Retinal pigment epithelial cell (primary cell): Measurements from ENCODE around the gene SLC35F1.

Experiments
- DNase-seq: peaks from one replicate; pipeline ENCODE4 v3.0.0-alpha.2; 2010; ENCODE audit warnings: low read depth
- H3K4me3 ChIP-seq: 2 replicates; pipeline ENCODE4 v1.5.1; 2011; ENCODE audit warnings: mild to moderate bottlenecking, low read length, control low read depth, moderate library complexity
- CTCF ChIP-seq: conservative IDR thresholded peaks from 2 replicates; pipeline ENCODE4 v1.5.1; 2011; ENCODE audit warnings: low read depth, low read length, control low read depth, inconsistent platforms

The SLC35F1 gene

DNA sequence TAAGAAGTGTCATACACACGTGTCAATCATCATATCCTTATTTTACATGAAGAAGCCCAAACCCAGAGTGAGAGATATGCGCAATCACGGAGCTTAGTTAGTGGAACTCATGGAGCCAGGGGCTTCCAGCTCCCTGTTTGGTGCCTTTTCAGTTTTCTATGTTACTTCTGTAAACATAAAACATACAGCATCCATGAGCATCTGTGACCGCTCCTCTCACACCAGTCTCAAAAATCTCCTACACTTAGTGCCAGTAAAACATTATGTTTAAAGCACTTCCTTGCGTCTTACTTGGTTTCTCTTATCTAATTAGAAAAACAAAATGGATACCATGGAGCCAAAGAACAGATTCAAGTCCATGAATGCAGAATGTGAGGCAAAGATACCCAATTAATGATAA lies 240.4 kb downstream of the SLC35F1 start:
- TF ChIP-seq CTCF = no peak
- no peak for DNase-seq
- no peak overlapping the region for H3K4me3 ChIP-seq

- H3K4me3 ChIP-seq = no peak overlapping the region
- DNase-seq = no peak
- no peak for TF ChIP-seq CTCF
These were observed 241.5 kb downstream of the SLC35F1 start for GRCh38 chr6:118148561-118148960.

- DNase-seq = no peak
- H3K4me3 ChIP-seq = no peak overlapping the region
- TF ChIP-seq CTCF = no peak
These were observed 245.5 kb downstream of the SLC35F1 start for GRCh38 chr6:118152524-118152923.

GRCh38 chr6:118161343-118161742 lies 254.3 kb downstream of the SLC35F1 start:
- no peak for DNase-seq
- no peak overlapping the region for H3K4me3 ChIP-seq
- no peak for TF ChIP-seq CTCF

DNA sequence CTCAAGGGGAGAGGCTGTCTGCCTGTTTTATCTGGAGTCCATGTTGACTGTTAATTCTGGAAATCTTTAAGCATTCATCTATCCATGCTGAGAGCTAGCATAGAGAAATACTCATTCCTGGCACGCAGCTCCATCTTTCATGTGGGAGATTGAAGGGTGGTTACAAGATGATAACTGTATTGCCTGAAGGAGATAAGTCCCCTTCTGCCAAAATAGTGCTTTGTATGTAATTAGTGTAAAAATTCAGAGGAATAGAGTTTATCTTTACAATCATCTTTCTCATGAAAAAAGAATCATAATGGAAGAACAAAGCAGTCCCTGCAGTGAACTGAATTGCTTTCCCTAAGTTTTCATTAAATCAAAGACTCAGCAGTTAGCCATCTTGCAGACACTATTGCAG lies 256.5 kb downstream of the SLC35F1 start:
- no peak for DNase-seq
- no peak for TF ChIP-seq CTCF
- H3K4me3 ChIP-seq = no peak overlapping the region

DNA sequence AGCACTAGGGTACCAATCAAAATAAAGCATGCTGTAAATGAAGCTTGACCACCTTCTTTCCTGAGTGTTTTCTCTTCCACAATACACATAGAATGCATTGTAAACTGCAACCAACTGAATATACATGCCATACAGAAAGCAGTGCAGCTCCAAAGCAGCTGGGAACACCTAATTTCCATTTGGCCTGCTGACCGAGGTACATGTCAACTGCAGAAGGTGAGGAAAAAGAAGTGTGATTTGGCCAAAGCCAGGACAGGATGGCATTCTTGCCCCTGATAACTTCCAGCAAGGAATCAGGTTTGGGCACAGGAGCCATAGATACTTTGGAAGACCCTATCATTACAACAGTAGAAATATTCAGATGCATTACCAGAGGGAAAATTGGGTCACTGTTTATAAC lies 258.4 kb downstream of the SLC35F1 start:
- no peak overlapping the region for H3K4me3 ChIP-seq
- no peak for TF ChIP-seq CTCF
- DNase-seq = no peak

- H3K4me3 ChIP-seq = no peak overlapping the region
- no peak for DNase-seq
- no peak for TF ChIP-seq CTCF
These were observed 261.4 kb downstream of the SLC35F1 start for GRCh38 chr6:118168421-118168820.
